OCI-M1 (cell line): ENCODE results near the gene CGN.

ENCODE experiments used
- DNase-seq: peaks from one replicate; lab custom pipeline; 2025; lab: John Stamatoyannopoulos, UW

Gene CGN, protein sequence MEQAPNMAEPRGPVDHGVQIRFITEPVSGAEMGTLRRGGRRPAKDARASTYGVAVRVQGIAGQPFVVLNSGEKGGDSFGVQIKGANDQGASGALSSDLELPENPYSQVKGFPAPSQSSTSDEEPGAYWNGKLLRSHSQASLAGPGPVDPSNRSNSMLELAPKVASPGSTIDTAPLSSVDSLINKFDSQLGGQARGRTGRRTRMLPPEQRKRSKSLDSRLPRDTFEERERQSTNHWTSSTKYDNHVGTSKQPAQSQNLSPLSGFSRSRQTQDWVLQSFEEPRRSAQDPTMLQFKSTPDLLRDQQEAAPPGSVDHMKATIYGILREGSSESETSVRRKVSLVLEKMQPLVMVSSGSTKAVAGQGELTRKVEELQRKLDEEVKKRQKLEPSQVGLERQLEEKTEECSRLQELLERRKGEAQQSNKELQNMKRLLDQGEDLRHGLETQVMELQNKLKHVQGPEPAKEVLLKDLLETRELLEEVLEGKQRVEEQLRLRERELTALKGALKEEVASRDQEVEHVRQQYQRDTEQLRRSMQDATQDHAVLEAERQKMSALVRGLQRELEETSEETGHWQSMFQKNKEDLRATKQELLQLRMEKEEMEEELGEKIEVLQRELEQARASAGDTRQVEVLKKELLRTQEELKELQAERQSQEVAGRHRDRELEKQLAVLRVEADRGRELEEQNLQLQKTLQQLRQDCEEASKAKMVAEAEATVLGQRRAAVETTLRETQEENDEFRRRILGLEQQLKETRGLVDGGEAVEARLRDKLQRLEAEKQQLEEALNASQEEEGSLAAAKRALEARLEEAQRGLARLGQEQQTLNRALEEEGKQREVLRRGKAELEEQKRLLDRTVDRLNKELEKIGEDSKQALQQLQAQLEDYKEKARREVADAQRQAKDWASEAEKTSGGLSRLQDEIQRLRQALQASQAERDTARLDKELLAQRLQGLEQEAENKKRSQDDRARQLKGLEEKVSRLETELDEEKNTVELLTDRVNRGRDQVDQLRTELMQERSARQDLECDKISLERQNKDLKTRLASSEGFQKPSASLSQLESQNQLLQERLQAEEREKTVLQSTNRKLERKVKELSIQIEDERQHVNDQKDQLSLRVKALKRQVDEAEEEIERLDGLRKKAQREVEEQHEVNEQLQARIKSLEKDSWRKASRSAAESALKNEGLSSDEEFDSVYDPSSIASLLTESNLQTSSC

DNA sequence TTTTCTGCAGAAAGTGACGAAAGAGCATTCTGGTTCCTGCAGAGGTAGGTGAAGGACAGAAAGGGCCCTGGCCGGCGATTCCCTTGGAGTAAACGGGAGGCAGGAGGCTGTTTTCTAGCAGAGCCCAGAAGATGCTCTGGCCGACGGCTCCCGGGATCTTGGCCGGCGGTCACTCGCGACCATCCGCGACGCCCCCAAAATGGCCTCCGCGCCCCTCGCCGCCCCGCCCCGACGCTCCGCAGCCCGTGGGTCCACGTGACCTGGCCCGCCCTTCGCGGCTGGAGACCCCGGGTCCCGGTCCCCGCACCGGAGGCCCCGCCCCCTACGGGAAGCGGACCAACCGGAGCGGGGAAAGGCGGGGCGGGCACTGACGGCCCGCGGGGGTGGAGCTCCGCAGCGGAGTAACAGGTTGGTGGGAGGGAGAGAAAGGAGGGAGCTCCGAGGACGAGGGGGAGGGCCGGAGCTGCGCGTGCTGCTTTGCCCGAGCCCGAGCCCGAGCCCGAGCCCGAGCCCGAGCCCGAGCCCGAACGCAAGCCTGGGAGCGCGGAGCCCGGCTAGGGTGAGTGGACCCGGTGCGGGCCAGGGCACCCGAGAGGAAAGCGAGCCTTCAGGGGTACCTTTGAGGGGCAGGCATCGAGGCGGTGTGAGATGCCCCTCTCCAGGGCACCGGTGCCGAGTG lies at the start of gene CGN:
TSS of gene CGN (plus strand) at position 431 of the 679 bp plus-strand sequence. CDS start 7,133 bp downstream, outside the sequence.
- peak; percentile 87 for DNase-seq

DNA sequence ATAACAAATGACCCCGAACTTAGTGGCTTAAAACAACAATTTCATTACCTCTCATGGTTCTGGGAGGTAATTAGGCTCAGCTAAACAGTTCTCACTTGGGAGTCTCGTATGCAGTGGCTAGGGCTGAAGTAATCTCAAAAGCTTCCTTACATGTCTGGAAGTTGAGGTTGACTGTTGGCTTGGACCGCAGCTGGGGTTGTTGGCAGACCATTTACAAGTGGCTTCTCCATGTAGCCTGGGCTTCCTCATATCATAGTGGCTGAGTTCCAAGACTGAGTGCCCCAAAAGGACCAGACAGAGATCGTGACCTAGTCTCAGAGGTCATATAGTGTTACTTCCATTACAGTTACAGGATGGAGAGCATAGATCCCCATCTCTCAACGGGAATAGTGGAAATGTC lies 49.5 kb upstream of the CGN start:
- no peak for DNase-seq

DNA sequence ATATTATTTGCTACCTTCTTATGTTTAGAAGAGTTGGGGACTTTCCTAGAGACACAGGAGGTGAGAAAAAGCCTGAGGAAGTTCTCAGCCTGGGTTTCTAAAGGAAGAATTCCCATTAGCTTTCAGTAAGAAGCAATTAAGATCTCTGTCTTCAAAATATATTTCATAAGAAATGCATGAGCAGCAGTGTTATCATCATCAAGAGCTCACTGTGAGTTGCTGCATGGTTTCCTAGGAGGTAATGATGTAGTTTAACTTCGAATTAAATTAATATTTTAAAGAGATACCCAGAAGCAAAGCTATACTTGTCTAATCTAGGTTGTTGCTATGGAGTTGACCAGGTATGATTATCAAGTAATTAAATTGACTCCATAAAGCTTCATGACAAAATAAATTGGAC lies 46.2 kb upstream of the CGN start:
- DNase-seq: no peak

DNA sequence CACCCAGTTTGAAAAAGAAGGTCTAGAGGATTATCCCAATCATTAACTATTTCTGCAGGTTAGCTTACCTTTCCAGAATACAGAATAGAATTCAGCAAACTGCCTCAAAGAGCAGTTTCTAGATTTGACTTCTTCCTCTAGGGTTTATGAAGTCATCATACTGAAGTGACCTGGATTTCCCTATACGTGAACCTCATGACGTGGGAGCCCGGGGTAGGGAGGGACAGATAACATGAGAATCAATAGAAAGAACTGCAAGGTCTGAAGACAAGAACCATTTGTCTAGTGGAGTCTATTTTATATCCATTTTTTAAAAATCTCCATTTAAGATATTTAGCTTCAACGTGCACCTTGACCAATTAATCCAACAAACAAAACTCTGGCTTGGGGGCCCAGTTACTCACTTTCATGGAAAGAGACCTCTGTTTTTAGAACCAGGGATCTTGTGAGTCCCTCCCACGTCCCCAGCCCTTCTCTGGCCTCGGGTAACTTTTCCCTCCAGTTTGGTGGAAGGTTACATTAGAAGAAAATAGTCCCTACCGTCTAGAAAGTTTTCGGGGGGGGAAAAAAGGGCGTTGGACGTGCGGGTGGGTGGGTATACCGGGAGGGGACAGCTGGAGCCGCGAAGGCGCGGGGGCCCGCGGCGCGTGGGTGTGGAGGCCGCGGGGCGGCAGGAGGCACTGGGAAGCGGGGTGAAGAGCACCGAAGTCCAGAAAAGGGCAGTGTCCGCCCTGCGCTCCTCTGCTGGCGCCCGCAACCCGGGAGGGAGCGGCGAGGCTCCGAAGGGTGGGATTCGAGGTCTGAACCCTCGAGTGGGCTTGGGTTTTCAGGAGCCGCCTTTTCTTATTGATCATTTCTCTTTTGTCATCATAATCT lies 38.1 kb upstream of the CGN start:
- DNase-seq: no peak

DNA sequence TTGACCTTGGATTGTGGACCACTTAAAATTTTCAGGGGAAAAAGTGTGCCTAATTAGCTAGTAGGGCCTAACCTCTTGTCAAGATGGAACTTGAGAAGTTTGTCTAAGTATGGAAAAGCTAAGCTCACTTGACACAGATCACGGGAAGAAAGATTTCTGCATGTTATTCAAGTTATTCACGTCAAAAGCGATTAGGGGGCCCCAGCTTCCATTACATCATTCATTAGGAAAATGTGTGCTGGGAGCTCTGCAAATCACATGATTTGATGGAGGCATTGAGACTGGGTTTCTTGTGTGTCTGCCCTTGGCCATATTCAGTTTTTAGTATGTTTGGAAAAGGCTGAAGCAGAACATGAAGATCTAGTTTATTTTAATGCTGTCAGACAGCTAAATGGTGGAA lies 36.4 kb upstream of the CGN start:
- DNase-seq: no peak

DNA sequence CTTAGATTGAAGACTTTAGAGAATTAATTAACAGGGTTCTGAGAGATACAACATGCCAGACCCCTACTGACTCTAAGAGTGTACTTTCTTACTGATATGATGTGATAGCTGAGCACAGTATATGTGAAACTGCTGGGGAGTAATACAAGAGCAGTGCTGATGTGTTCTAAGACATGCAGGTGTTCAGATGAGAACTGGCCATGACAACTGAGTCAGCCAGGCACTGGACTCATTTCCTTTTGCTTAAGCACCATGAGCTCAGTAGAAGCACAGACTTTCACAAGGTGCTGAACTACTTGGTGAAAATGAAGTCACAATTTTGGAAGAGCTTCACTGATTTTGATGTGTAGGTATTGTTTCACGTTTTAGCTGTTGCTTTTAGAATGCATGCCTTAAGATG lies 36.0 kb upstream of the CGN start:
- no peak for DNase-seq

DNA sequence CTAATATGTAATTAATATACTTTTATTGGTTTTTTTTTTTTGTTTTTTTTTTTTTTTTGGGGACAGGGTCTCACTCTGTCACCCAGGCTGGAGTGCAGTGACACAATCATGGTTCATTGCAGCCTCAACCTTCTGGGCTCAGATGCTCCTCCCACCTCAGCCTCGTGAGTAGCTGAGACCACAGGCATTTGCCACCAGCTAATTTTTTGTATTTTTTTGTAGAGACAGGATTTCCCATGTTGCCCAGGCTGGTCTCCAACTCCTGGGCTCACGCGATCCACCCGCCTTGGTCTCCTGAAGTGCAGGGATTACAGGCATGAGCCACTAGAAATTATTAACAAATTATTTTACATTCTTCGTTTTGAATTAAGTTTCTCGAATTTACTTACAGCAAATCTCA lies 35.1 kb upstream of the CGN start:
- DNase-seq: no peak

DNA sequence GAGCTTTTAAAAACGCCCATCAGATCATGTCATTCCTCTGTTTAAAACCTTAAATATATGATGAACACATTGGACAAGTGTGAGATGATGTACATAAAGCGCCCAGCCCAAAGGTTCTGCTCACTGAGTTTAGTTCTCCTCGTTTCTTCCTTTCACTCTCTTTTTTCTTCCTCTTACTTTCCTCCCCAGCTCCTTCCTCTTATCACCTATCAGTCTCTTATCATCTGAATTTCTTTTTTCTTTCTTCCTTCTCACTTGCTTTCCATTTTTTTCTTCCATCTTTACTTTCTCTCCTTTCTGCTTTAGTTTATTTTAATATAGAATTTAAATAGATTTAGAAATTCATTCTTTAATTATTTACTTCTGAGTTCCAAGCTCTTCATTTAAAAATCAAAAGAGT lies 34.1 kb upstream of the CGN start:
- DNase-seq: no peak

DNA sequence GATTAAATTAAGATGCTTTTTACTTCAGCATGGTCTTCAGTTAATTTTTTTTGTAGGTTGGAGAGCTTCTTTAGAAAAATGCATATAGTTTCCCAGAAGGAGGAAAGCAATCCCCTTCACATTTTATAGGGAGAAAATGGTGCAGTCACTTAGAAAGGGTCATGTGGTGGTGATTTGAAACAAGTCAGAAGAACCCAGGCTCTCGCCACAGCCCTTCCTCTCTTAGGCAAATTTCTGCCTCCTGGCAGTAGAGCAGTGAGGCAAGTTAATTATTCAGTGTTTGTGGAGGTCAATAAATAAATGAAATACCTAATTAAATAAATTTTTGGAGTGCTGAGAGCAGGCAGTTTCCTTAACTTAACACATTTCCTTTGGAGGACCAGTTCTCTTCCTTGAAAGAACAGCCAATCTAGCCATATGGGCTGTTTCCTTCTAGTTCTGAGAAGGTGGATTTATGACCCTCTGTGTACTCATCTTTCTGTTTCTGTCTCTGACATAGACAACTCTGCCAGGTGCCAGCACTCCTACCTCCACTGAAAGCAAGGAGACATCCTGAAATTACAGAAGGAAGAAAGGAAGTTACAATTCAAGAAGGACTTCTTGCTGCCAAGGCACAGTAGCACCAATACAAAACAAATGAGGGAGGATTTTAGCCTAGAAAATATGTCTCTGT lies 32.9 kb upstream of the CGN start:
- DNase-seq: no peak

DNA sequence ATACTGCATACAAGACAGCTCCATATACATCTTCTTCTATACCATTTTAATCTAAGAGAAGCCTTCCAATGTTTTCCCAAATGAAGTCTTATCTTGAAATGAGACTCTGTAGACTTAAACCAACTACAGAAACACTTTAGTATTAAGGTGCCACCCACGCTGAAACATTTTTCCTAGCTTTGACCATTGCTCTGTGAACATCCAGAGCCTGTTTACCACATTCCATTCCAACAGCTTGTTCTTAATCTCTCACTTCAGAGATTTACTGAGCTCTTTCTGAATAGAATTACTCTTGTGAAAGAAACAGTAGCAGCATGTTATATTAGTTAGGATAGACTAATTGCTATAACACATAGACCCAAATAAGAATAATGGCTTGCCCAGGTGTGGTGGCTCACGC lies 32.3 kb upstream of the CGN start:
- DNase-seq: no peak

DNA sequence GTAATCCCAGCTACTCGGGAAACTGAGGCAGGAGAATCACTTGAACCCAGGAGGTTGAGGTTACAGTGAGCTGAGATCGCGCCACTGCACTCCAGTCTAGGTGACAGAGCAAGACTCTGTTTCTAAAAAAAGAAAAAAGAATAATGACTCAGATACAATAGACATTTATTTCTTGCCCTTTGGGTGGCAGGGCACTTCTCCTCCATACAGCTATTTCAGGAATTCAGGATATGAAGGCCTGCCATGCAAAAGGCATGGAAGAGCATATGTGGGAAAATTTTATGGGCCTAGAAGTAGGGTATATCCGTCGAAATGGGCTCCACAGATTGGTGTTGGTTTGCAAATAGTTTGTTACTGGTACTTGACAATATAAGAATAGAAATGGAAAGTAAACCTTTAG lies 31.7 kb upstream of the CGN start:
- DNase-seq: no peak

DNA sequence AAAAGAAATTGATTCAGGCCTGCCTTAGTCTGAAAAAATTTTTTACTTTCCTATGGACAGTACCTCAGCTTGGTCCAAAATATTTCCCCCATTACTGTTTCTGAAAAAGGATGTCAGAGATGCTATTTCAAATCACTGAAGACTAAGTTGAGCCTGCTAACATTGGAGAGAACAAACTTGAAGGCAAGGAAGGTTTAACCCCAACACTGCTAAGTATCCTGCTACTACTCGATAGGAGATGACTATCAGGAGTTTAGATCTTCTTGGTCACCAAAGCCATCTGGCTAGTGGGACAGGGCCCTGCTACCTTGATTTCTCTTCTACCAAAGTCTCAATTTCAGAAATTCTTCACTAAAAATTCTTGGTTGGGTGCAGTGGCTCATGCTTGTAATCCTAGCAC lies 29.2 kb upstream of the CGN start:
- DNase-seq: no peak

DNA sequence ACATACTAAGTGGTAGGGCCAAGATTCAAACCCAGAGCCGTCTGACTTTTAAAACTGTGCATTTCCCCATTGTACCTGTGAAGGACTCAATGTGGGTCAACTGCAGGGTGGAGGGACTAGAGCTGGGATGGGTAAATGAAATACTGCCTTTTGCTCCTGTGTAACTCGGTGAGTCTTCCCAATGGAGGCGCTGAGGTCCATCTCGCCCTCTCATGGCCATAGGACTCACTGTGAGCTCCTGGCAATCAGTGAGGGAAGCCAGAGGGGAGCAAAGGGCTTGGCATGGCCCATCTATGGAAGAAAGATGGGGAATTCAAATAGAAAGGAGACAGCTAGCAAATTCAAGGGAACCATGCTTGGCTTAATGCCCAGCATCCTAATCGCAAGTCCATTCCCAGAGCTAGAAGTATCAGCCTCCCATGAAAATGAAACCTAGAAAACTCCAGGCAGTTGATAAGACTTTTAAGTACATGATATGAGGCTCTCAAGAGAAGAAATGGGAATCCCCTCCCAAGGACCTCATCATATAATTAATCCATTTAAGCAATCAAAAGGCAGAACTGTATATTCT lies 25.4 kb upstream of the CGN start:
- DNase-seq: no peak

DNA sequence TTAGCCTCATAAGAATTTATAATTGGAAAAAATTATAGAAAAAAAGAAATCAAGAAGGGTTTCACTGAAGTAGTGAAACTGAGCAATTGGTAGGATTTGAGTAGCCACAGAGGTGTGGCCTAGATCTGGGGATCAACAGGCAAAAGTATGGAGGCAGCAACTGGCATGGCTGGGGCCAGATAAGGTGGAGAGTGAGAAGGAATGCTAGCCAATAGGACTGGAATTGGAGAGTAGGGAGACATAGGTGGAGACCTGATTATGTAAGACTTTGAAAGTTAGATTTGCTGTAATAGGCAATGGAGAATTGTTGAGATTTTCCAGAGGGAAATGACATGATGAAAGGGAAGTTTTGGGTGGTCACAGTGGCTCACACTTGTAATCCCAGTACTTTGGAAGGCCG lies 24.6 kb upstream of the CGN start:
- no peak for DNase-seq

DNA sequence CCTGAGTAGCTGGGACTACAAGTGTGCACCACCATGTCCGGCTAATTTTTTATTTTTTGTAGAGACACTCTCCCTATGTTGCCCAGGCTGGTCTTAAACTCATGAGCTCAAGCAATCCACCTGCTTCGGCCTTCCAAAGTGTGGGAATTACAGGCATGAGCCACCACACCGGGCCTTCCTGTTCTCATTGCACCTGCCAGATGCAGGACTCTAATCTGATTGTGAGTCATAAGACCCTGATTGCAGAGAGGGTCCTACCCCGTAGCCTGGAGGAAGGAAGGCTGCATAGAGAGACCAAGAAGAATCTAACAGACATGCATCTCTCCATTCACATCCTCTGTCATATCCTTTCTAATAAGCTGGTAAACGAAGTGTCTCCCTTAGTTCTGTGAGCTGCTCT lies 19.5 kb upstream of the CGN start:
- DNase-seq: no peak

DNA sequence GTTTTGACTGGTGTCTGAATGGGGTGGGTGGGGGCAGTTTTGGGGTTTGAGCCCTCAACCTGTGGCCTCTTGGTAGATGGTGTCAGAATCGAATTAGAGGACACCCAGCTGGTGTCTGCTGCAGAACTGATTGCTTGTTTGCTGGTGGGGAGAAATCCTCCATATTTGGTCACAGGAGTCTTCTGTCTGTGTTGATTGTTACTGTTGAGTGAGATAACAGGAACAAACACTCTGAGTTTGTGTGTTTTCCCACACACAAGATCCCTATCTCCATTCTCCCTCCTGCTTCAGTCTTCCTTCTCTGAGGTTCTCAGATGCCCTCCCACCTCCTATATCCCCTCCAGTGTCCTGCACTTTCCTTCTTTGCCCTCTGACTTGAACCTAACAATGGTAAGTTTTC lies 19.1 kb upstream of the CGN start:
- peak; percentile 51 for DNase-seq

DNA sequence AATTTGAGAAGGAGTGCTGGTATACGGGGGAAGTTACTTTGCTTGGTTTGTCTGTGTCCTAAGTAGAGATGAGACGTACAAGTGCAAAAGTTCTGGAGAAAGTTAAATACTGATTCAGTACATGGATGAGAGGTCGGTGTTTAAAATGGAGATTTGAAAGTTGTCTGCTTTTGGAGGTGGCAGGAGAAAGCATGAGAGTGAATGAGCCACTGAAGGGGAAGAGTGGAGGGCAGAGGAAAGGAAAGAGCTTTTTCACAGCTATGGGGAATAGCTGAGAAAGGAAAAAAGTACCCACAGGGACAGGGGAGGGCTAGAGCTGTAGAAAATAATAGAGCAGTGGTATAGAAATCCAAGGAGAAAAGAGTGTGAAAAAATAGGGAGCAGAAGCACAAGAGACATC lies 18.1 kb upstream of the CGN start:
- DNase-seq: no peak

DNA sequence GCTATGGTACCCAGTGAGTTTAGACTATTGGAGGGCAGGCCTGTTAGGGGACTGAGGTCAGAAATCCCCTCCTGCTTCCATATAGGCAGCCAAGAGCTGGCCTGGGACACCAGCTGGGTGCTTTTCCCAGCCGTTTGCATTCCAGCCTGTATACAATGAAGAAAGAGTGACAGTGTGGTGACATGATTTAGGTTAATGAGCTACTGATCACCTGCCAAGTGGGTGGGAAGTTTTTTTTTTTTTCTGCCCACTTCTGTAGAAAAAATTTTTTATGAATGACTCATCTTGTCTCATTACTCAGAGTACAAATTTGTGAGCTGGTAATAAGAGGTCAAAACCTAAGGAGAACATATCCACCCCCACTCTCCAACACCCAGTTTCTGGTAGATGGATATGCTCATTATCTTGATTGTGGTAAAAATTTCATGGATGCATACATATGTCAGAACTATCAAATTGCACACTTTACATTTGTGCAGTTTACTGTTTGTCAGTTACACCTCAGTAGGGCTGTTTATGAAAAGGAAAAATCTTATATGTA lies 16.4 kb upstream of the CGN start:
- DNase-seq: peak; percentile 65

DNA sequence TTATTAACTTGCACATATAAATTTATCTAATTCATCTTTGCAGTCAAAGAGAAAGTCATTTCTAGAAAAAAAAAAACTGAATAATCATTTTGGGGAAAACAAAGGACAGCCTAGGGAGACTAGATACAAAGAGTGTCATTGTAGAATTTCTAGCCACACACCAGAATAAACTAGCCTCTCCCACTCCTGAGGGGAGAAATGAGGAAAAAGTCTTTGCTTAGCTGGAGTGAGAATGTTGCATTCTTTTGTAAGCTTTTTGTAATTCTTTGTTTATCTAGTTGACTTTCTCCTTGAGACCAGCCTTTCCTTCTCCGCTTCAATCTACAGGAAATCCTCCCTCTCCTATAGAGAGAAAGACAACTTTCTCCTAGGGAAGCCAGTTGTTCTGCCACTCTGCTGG lies 15.9 kb upstream of the CGN start:
- no peak for DNase-seq

DNA sequence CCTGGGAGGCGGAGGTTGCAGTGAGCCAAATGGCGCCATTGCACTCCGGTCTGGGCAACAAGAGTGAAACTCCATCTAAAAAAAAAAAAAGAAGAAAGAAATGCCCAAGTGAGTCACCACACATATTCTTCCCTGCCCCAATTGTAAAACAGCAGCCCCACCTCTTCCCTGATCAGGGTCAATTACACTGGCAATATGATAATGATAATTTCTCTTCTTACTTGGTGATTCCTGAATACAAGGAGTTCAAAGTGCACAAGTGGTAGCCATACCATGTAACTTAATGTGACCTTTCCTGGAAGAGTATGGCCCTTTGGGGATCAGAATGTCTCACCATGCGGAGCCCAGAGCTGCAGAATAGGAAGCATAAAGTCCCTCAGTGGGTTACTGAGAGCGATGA lies 11.8 kb upstream of the CGN start:
- no peak for DNase-seq
